Measurements from ENCODE around the gene KDM4C.
"Not testable (repeated sequence)": the region's sequence is repeated elsewhere in the genome, so short reads cannot be mapped to it uniquely, and the experiment has no call there.

The KDM4C gene

GRCh38 chr9:6941501-6941900 lies 183.7 kb downstream of the KDM4C start:
- no peak for DNase-seq

GRCh38 chr9:6942406-6942805 lies 184.6 kb downstream of the KDM4C start:
- no peak for DNase-seq

DNA sequence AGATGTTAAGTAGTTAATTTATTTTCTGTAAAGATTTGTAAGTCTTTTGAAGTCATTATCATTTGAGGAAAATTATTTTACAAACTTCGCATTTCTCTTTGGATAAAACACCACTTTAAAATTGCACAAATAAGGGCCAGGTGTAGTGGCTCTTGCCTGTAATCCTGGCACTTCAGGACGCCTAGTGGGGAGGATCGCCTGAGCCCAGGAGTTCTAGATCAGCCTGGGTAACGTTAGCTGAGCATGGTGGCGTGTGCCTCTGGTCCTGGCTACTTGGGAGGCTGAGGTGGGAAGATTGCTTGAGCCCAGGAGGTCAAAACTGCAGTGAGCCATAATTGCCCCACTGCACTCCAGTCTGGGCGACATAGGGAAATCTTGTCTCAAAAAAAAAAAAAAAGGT lies 185.5 kb downstream of the KDM4C start:
- DNase-seq = no peak

GRCh38 chr9:6944093-6944551 lies 186.3 kb downstream of the KDM4C start:
- peak; percentile 15 for DNase-seq

DNA sequence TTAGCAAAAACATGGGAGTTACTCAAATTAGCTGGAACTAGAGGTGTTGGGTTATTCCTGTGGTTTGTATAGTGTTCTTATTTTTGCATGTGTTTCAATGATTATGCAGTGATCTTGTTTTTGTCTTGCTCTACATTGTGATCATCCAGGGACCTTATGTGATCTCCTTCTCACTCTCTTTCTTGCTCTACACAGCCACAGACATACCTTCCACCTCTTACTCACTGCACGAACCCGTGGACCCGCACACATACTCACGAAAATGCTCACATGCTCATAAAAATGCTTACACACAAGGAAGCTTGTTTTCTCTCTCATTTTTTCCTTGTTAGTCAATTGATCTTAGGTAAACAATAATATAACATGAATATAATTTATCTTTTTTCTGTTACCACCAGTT lies 187.1 kb downstream of the KDM4C start:
- DNase-seq = no peak

DNA sequence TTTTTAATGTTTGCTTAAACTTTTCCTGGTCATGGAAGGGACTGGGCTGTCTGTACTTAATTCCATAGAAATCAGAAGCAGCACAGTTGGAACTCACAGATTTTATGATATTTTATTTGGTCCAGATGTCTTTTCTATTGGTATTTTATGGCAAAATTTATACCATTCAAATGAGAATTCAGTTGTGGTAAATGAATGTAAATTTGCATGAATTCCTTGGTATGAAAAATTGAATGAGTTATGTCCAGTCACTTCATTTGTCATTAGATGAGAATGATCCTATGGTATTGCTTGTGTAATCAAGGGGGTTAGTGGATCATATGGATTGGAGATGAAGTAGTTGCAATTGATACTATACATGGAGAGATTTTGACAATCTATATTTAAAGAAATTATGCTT lies 188.0 kb downstream of the KDM4C start:
- DNase-seq = no peak

GRCh38 chr9:6946583-6947166 lies 188.9 kb downstream of the KDM4C start:
- no peak for DNase-seq

GRCh38 chr9:6948921-6949320 lies 191.1 kb downstream of the KDM4C start:
- DNase-seq = not testable (repeated sequence)

DNA sequence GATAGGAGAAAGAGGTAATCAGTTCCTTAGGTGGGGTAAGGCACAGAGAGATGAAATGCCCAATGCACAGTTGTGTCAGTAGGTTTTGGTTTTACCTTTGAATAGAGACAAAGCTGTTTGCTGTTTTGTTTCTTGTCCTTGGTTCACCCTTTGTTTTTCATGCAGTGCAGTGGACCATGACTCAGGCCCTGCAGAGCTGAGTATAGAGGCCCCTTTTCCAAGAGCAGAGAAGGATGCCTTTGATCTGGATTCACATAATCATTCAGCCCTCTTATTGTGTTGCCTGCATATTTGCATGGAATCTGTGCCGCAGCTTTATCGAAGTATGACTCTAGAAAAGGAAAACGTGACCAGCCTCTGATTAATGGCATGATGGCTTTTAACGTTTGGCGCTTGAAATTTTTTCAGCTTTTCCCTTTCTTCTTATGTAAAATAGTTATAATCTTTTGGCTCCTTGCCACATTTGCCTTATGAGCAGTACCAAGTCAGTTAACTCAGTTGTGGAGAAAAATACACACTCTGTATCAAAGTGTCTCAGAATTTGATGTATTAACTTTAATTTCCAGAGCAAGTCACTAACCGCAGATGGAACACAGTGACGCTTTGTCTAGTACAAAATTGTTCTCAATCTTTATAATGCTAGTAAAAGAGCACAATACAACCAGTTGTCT lies 197.6 kb downstream of the KDM4C start:
- no peak for DNase-seq

DNA sequence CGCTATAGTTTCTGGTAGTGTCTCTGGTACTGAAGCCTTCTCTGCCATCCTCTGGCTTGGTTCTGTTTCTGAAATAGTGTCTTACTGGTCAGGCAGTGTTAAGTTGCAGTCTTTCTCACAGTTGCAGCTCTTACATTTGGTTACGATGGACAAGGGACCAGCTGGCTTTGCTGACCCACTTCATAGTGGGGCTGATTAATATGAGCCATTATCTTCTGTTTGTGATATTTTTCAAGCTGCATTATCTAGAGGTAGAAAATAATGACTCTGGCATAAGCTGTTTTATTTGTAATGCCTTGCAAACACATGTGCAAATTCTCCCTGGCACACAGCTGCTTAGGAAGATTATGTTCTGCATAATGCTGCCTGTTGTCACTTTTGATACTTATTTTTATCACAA lies 199.1 kb downstream of the KDM4C start:
- DNase-seq = no peak

DNA sequence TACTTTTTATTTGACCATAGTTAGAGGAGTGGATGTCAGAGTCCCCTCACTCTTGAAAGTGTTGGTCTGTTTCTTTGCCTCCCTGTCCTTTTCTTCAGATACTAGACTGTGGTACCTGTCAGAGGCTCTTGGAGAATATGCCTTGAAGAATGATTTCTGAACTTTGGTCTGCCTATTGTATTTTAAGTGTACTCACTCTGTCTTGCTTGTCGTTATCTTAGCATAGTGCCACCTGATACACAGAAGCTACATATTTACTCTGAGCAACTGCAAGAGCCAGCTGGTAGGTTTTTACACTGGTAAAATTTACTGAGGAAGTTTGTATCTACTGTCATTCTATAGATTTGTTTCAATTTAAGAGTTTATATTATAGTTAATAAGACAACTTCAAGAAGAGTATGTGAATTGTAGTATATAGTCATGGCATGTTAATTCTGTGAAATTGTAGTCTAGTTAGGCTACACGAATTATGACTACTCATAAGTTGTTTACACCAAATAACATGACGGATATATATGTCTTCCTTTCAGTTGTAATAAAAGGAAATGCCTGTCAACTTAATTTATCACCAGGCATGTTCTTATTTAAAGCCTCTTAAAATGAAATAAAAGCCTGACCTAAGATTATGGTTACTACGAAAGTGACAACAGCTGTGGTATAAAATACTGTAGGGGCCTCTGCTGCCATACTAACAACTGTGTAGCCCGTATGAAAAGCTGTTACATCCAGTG lies 201.7 kb downstream of the KDM4C start:
- DNase-seq = no peak

DNA sequence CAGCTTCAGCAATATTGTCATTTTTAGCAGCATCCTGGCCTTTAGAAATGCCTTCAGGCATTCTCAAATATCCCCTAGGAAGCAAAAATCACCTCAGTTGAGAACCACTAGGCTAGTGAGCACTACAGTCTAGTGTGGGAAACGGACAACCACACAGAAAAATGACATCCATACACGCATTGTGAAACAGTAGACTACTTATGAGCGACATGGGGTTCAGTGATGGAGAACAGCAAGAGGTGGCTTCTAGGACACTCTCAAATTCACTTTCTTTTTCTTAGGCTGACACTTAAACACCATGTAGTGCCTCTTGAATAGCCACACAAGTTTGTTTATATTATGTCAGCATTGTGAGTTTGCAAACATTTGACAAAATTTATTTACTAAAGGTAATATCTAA lies 203.0 kb downstream of the KDM4C start:
- no peak for DNase-seq

GRCh38 chr9:6961845-6962522 lies 204.2 kb downstream of the KDM4C start:
- no peak for DNase-seq

- no peak for DNase-seq
Observed at GRCh38 chr9:6965566-6965965, 207.8 kb downstream of the KDM4C start.

DNA sequence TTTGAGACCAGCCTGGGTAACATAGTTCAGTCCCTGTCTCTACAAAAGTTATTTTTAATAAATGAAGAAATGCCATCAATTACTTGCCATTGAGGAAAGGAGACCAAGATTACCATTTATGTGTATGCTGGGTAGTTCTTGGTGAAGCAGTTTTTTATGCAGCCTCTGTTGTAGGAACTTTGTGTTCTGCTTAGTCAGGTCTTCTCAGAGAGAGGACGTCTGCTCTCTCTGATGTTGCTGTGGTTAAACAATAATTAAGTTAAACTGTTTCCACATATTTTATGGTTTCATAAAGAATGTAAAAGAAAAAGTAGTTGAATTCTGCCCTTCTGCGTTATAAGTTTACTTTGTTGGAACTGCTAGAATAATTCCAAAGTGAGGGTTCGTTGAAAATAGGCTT lies 210.5 kb downstream of the KDM4C start:
- DNase-seq = no peak

- no peak for DNase-seq
Observed at GRCh38 chr9:6969805-6970204, 212.0 kb downstream of the KDM4C start.

DNA sequence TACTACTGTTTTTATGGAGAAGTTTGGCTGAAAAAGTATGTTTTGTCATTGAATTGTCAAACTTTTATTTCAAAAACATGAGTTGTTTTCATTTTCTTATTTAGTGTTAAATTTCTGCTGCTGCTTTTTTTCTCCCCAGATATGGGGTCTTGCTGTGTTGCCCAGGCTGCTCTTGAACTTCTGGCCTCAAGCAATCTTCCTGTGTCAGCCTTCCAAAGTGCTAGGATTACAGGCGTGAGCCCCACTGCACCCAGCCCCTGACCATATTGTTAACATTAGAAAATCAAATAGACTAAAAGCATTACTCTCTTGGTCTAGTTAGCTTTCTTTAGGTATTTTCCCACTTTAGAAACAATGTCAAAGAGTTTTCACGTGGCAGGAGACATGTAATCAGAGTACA lies 215.3 kb downstream of the KDM4C start:
- no peak for DNase-seq

DNA sequence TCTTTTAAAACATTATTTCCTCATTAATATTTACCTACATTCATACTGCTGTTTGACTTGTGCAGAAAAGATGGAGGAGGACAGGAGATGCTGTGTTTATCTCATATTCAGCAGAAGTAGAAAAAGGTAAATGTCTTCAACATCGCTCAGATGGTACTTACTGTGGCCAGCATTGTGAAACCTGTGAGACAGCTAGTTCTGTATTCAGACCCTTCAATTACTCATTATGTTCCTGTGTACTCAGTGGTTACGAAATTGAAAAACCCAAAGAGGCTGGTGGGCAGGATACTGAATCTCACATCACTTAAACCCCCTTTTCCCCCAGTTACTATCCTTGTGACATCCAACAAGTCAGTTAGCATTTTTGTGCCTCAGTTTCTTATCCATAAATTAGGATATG lies 216.0 kb downstream of the KDM4C start:
- no peak for DNase-seq

- DNase-seq = no peak
Observed at GRCh38 chr9:6975198-6975597, 217.4 kb downstream of the KDM4C start.

- DNase-seq = no peak
Observed at GRCh38 chr9:6977761-6978160, 220.0 kb downstream of the KDM4C start.

DNA sequence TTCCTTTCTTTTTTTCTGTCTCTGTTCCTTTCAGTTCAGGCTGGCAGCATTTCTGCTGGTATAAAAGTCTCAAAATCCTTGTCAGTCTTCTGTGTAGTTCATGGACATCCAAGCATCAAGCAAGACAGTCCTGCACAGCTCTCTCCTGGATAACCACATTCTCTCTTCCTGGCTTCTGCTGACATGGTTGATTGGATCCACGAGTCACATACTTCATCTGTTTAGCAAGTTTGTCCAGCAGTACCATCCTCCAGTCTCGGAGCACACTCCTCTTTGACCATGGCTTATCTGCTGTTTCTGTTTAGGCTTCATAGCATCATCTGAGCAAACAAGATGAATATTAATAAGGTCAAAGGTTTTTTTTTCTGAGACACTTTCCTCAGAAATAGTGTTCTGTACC lies 220.8 kb downstream of the KDM4C start:
- DNase-seq = peak; percentile 50

DNA sequence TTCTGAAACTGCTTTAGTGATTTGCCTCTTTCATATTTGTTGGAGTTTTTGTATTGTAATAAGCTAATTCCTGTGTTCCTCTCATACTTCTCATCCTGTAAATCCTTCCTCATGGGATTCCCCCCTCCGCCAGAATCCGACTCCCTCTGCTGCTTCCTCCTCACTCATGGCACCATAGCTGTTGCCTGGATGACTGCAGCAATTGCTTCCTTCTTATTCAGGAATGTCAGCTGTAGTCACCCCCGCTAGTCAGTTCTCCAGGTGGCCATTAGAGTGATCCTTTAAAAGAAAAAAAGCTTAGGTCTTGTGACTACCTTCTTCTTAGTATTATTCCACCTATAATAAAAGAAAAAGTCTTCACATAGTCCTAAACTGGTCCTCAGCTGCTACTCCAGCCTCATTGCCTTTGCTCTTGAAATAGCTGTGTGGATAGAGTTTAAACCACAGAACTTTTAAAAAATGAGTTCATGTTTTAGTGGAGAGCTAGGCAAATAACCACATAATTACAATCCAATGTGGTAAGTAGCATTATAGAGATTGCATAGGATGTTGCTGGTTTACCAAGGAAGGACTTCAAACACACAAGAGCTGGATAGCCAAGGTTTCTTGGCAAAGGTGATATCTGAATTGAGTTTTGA lies 227.3 kb downstream of the KDM4C start:
- no peak for DNase-seq

- no peak for DNase-seq
Observed at GRCh38 chr9:6986141-6986815, 228.5 kb downstream of the KDM4C start.

Data from kidney glomerular epithelial cell (primary cell).